Measurements from ENCODE around the gene IMP4. TPM values are rescaled to one million over a fixed set of nuclear protein-coding genes. Genes with fewer than 3 reads are reported as not detected.
A peak's percentile ranks its signal among the peaks of the same experiment; 100 is the strongest.

IMP4 gene
- total and polyA plus RNA-seq, 2 experiments from 2014 or later, result 87.8 to 147 TPM

DNA sequence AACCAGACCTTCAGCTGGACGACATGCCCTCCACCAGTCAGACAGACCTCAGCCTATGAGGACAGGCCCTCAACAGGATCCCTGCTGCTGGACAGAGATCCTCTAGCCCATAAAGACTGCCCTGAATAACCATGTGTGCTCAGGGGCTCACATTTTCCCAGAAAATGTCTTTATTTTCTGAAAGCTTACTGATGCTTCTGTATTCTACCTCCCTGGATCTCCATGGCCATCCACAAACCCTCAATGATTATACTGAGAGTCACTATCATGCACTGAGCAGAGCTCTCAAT is 11.4 kb downstream of the IMP4 start (continued):
- no peak for TF ChIP-seq JUNB (IDR thresholded peaks at IDR 0.05; ENCODE audit: unreplicated experiment)
- TF ChIP-seq, protein P1, sequence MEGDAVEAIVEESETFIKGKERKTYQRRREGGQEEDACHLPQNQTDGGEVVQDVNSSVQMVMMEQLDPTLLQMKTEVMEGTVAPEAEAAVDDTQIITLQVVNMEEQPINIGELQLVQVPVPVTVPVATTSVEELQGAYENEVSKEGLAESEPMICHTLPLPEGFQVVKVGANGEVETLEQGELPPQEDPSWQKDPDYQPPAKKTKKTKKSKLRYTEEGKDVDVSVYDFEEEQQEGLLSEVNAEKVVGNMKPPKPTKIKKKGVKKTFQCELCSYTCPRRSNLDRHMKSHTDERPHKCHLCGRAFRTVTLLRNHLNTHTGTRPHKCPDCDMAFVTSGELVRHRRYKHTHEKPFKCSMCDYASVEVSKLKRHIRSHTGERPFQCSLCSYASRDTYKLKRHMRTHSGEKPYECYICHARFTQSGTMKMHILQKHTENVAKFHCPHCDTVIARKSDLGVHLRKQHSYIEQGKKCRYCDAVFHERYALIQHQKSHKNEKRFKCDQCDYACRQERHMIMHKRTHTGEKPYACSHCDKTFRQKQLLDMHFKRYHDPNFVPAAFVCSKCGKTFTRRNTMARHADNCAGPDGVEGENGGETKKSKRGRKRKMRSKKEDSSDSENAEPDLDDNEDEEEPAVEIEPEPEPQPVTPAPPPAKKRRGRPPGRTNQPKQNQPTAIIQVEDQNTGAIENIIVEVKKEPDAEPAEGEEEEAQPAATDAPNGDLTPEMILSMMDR (conservative IDR thresholded peaks at IDR 0.05; ENCODE audit: low read depth in 2 of 2), result no peak
- no peak for TF ChIP-seq ZNF114 (CRISPR knock-in tag; IDR thresholded peaks at IDR 0.05)
- no peak for TF ChIP-seq EZH2 (IDR thresholded peaks at IDR 0.05; ENCODE audit: low read depth, unreplicated experiment)

DNA sequence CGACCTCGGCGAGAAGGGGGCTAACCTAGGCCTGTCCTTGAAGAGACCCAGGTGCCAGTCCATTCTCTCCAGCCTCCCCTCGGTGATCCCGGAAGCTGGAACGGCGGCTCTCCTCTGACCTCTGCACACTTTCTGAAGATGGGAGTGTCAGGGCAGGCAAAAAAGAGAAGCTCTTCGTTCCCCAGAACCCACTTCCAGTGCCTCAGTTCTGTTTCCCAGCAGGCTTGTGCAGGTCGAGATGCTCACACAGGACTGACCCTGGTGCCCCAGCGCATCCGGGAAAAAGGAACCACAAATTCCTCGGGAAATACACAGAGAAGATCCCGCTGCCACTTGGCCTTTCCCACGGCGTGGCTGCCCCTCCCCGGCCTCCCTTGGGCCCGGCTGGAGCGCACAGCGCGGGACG is 12.5 kb downstream of the IMP4 start:
- peak overlapping the region; percentile 79 for H3K4me3 Mint-ChIP-seq
- peaks cover 15% of the 10 kb centered on the region for H3K4me1 Mint-ChIP-seq
- H3K4me1 ChIP-seq (ENCODE audit: insufficient read depth), result no peaks in the 10 kb centered on the region
- H2AFZ ChIP-seq, result peak overlapping the region; percentile 69
- no peak overlapping the region for H3K27ac ChIP-seq (ENCODE audit: low read depth)
- no peak for ATAC-seq
- H3K4me2 ChIP-seq, result peak overlapping the region; percentile 88
- H3K27me3 ChIP-seq (ENCODE audit: insufficient read depth), result peaks cover 38% of the 10 kb centered on the region
- no peaks in the 10 kb centered on the region for H3F3A ChIP-seq (replicated peaks; ENCODE audit: low read depth)
- no peaks in the 10 kb centered on the region for H3K36me3 ChIP-seq (ENCODE audit: insufficient read depth)
- no peaks in the 10 kb centered on the region for H3K79me2 ChIP-seq (replicated peaks; ENCODE audit: insufficient read depth)
- H3K27me3 Mint-ChIP-seq (ENCODE audit: insufficient read depth, low read depth, poor library complexity), result peaks cover 30% of the 10 kb centered on the region
- no peaks in the 10 kb centered on the region; the same call in 2 of the 3 replicates for H3K36me3 Mint-ChIP-seq (ENCODE audit: low read depth)
- no peak overlapping the region for H3K27ac Mint-ChIP-seq
- no peaks in the 10 kb centered on the region for H3K9me2 ChIP-seq (ENCODE audit: insufficient read depth)
- H3K4me3 ChIP-seq, result peak overlapping the region; percentile 68
- H4K20me1 ChIP-seq (replicated peaks; ENCODE audit: insufficient read depth), result peaks cover 8% of the 10 kb centered on the region; the same call in 1 of the 2 replicates
- DNase-seq (ENCODE audit: low spot score), result no peak
- H3K9me3 Mint-ChIP-seq, result no peaks in the 10 kb centered on the region
- no peak for TF ChIP-seq EZH2 (IDR thresholded peaks at IDR 0.05; ENCODE audit: low read depth, unreplicated experiment)
- TF ChIP-seq EZH2phosphoT487 (IDR thresholded peaks at IDR 0.05; ENCODE audit: unreplicated experiment), result no peak
- no peak for TF ChIP-seq POLR2AphosphoS5 (IDR thresholded peaks at IDR 0.05; ENCODE audit: low read depth)
- no peak for TF ChIP-seq JUNB (IDR thresholded peaks at IDR 0.05; ENCODE audit: unreplicated experiment)
- TF ChIP-seq ZNF114 (CRISPR knock-in tag; IDR thresholded peaks at IDR 0.05), result no peak
- TF ChIP-seq, protein P2, sequence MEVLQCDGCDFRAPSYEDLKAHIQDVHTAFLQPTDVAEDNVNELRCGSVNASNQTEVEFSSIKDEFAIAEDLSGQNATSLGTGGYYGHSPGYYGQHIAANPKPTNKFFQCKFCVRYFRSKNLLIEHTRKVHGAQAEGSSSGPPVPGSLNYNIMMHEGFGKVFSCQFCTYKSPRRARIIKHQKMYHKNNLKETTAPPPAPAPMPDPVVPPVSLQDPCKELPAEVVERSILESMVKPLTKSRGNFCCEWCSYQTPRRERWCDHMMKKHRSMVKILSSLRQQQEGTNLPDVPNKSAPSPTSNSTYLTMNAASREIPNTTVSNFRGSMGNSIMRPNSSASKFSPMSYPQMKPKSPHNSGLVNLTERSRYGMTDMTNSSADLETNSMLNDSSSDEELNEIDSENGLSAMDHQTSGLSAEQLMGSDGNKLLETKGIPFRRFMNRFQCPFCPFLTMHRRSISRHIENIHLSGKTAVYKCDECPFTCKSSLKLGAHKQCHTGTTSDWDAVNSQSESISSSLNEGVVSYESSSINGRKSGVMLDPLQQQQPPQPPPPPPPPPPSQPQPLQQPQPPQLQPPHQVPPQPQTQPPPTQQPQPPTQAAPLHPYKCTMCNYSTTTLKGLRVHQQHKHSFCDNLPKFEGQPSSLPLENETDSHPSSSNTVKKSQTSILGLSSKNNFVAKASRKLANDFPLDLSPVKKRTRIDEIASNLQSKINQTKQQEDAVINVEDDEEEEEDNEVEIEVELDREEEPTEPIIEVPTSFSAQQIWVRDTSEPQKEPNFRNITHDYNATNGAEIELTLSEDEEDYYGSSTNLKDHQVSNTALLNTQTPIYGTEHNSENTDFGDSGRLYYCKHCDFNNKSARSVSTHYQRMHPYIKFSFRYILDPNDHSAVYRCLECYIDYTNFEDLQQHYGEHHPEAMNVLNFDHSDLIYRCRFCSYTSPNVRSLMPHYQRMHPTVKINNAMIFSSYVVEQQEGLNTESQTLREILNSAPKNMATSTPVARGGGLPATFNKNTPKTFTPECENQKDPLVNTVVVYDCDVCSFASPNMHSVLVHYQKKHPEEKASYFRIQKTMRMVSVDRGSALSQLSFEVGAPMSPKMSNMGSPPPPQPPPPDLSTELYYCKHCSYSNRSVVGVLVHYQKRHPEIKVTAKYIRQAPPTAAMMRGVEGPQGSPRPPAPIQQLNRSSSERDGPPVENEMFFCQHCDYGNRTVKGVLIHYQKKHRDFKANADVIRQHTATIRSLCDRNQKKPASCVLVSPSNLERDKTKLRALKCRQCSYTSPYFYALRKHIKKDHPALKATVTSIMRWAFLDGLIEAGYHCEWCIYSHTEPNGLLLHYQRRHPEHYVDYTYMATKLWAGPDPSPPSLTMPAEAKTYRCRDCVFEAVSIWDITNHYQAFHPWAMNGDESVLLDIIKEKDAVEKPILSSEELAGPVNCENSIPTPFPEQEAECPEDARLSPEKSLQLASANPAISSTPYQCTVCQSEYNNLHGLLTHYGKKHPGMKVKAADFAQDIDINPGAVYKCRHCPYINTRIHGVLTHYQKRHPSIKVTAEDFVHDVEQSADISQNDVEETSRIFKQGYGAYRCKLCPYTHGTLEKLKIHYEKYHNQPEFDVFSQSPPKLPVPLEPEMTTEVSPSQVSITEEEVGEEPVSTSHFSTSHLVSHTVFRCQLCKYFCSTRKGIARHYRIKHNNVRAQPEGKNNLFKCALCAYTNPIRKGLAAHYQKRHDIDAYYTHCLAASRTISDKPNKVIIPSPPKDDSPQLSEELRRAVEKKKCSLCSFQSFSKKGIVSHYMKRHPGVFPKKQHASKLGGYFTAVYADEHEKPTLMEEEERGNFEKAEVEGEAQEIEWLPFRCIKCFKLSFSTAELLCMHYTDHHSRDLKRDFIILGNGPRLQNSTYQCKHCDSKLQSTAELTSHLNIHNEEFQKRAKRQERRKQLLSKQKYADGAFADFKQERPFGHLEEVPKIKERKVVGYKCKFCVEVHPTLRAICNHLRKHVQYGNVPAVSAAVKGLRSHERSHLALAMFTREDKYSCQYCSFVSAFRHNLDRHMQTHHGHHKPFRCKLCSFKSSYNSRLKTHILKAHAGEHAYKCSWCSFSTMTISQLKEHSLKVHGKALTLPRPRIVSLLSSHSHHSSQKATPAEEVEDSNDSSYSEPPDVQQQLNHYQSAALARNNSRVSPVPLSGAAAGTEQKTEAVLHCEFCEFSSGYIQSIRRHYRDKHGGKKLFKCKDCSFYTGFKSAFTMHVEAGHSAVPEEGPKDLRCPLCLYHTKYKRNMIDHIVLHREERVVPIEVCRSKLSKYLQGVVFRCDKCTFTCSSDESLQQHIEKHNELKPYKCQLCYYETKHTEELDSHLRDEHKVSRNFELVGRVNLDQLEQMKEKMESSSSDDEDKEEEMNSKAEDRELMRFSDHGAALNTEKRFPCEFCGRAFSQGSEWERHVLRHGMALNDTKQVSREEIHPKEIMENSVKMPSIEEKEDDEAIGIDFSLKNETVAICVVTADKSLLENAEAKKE (CRISPR knock-in tag; IDR thresholded peaks at IDR 0.05), result no peak
- no peak for TF ChIP-seq STAT1 (IDR thresholded peaks at IDR 0.05; ENCODE audit: unreplicated experiment)
- TF ChIP-seq, protein P3, sequence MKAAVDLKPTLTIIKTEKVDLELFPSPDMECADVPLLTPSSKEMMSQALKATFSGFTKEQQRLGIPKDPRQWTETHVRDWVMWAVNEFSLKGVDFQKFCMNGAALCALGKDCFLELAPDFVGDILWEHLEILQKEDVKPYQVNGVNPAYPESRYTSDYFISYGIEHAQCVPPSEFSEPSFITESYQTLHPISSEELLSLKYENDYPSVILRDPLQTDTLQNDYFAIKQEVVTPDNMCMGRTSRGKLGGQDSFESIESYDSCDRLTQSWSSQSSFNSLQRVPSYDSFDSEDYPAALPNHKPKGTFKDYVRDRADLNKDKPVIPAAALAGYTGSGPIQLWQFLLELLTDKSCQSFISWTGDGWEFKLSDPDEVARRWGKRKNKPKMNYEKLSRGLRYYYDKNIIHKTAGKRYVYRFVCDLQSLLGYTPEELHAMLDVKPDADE (IDR thresholded peaks at IDR 0.05), result no peak
- no peak for TF ChIP-seq CREB1 (CRISPR knock-in tag; IDR thresholded peaks at IDR 0.05; ENCODE audit: low read depth)
- TF ChIP-seq NANOG (IDR thresholded peaks at IDR 0.05; ENCODE audit: borderline replicate concordance), result no peak
- TF ChIP-seq, protein P4, sequence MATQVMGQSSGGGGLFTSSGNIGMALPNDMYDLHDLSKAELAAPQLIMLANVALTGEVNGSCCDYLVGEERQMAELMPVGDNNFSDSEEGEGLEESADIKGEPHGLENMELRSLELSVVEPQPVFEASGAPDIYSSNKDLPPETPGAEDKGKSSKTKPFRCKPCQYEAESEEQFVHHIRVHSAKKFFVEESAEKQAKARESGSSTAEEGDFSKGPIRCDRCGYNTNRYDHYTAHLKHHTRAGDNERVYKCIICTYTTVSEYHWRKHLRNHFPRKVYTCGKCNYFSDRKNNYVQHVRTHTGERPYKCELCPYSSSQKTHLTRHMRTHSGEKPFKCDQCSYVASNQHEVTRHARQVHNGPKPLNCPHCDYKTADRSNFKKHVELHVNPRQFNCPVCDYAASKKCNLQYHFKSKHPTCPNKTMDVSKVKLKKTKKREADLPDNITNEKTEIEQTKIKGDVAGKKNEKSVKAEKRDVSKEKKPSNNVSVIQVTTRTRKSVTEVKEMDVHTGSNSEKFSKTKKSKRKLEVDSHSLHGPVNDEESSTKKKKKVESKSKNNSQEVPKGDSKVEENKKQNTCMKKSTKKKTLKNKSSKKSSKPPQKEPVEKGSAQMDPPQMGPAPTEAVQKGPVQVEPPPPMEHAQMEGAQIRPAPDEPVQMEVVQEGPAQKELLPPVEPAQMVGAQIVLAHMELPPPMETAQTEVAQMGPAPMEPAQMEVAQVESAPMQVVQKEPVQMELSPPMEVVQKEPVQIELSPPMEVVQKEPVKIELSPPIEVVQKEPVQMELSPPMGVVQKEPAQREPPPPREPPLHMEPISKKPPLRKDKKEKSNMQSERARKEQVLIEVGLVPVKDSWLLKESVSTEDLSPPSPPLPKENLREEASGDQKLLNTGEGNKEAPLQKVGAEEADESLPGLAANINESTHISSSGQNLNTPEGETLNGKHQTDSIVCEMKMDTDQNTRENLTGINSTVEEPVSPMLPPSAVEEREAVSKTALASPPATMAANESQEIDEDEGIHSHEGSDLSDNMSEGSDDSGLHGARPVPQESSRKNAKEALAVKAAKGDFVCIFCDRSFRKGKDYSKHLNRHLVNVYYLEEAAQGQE (IDR thresholded peaks at IDR 0.05; ENCODE audit: unreplicated experiment), result no peak

Measured in GM23338 (cell line).